H1 (cell line): ENCODE results near the gene OR13C4. TPM values are rescaled to one million over a fixed set of nuclear protein-coding genes. Genes with fewer than 3 reads are reported as not detected.

Source experiments
- CTCF ChIA-PET: fragments of 300-600 bp; sonication (Branson Sonifier 250); formaldehyde crosslinking; loops from one replicate; lab custom pipeline; 2021; ENCODE audit not compliant: partially characterized antibody; lab: Charles Lee
- POLR2A ChIA-PET: fragments of 300-600 bp; sonication (Branson Sonifier 250); formaldehyde crosslinking; loops from one replicate; lab custom pipeline; 2021; ENCODE audit warnings: inconsistent platforms; ENCODE audit not compliant: partially characterized antibody; lab: Charles Lee
- DNase-seq, 2 experiments: peaks; one replicate each; pipeline versions ENCODE4 v3.0.0 to v3.0.0-alpha.2; 2010 to 2022; ENCODE audit warnings: low spot score in 2 of 2, low read depth in 1 of 2, mixed read lengths in 1 of 2
- FAIRE-seq: peaks from 2 replicates; lab custom pipeline; 2011; peaks lifted over from hg19 to GRCh38; lab: Jason Lieb, UNC
- H2AFZ ChIP-seq: 2 replicates; pipeline ENCODE4 v1.8.1; 2012; ENCODE audit warnings: low read length, inconsistent platforms
- H2AK5ac ChIP-seq: 2 replicates; pipeline ENCODE4 v1.6.1; 2013; ENCODE audit warnings: low read depth, low read length
- H2BK120ac ChIP-seq: replicated peaks from 2 replicates; pipeline ENCODE3; 2013; ENCODE audit warnings: low read depth, low read length, inconsistent platforms
- H2BK12ac ChIP-seq: 2 replicates; pipeline ENCODE4 v1.6.1; 2013; ENCODE audit warnings: low read depth, low read length
- H2BK15ac ChIP-seq: 2 replicates; pipeline ENCODE4 v1.6.1; 2013; ENCODE audit warnings: low read length
- H2BK20ac ChIP-seq: 2 replicates; pipeline ENCODE4 v1.6.1; 2013; ENCODE audit warnings: low read length
- H2BK5ac ChIP-seq: 2 replicates; pipeline ENCODE4 v1.6.1; 2013; ENCODE audit warnings: low read depth, low read length
- H3K14ac ChIP-seq: 2 replicates; pipeline ENCODE4 v1.6.1; 2013; ENCODE audit warnings: inconsistent platforms; ENCODE audit not compliant: insufficient read length
- H3K18ac ChIP-seq: 2 replicates; pipeline ENCODE4 v1.6.1; 2013; ENCODE audit warnings: low read length; ENCODE audit errors: extremely low read depth
- H3K23ac ChIP-seq: 2 replicates; pipeline ENCODE4 v1.6.1; 2013; ENCODE audit warnings: inconsistent platforms; ENCODE audit not compliant: insufficient read length
- H3K23me2 ChIP-seq: 2 replicates; pipeline ENCODE4 v1.6.1; 2013; ENCODE audit warnings: low read depth, low read length
- H3K27ac ChIP-seq: 2 replicates; pipeline ENCODE4 v1.6.1; 2011; ENCODE audit warnings: low read depth, low read length, inconsistent platforms
- H3K27me3 ChIP-seq, 4 experiments: replicated peaks in 1 of 4; 1 replicate in 1 of 4; 2 replicates in 3 of 4; pipeline versions ENCODE4 v1.6.1 to v1.8.1; 2011 to 2013; ENCODE audit warnings: low read length in 3 of 4, mild to moderate bottlenecking in 3 of 4, inconsistent platforms in 2 of 4, mixed read lengths in 2 of 4, moderate library complexity in 1 of 4; ENCODE audit not compliant: control insufficient read depth in 3 of 4, insufficient read depth in 3 of 4; ENCODE audit errors: extremely low read depth in 1 of 4
- H3K36me3 ChIP-seq, 4 experiments: 2 replicates each; pipeline versions ENCODE4 v1.6.1 to v1.8.1; 2011 to 2013; ENCODE audit warnings: mild to moderate bottlenecking in 4 of 4, low read length in 3 of 4, moderate library complexity in 2 of 4, control low read depth in 1 of 4, inconsistent platforms in 1 of 4; ENCODE audit not compliant: insufficient read depth in 4 of 4, control insufficient read depth in 2 of 4
- H3K4ac ChIP-seq: replicated peaks from 2 replicates; pipeline ENCODE3; 2013; ENCODE audit warnings: low read length, low read depth, mixed read lengths, inconsistent platforms; ENCODE audit not compliant: insufficient read length
- H3K4me1 ChIP-seq, 4 experiments: replicated peaks in 1 of 4; 1 replicate in 1 of 4; 2 replicates in 3 of 4; pipeline versions ENCODE4 v1.6.1 to v1.8.1; 2011 to 2013; ENCODE audit warnings: low read length in 3 of 4, inconsistent platforms in 2 of 4, mixed read lengths in 1 of 4; ENCODE audit not compliant: insufficient read depth in 4 of 4, control insufficient read depth in 3 of 4
- H3K4me2 ChIP-seq, 2 experiments: 2 replicates each; pipeline versions ENCODE4 v1.6.1 to v1.8.1; 2011 to 2013; ENCODE audit warnings: low read depth in 2 of 2, low read length in 2 of 2, control low read depth in 1 of 2, inconsistent platforms in 1 of 2, mild to moderate bottlenecking in 1 of 2; ENCODE audit not compliant: insufficient read depth in 1 of 2
- H3K4me3 ChIP-seq, 4 experiments: fragments of 200-600, 300-600 bp in 1 of 4; sonication (generic), shearing (Covaris generic), sonication (Bioruptor Twin) in 1 of 4; 2 replicates each; pipeline versions ENCODE4 v1.5.1 to v1.8.1; 2011 to 2016; ENCODE audit warnings: low read length in 4 of 4, low read depth in 3 of 4, control low read depth in 2 of 4, inconsistent platforms in 2 of 4, mild to moderate bottlenecking in 2 of 4, mixed read lengths in 1 of 4, moderate library complexity in 1 of 4; ENCODE audit not compliant: insufficient read depth in 2 of 4; ENCODE audit errors: extremely low read depth in 1 of 4
- H3K56ac ChIP-seq: replicated peaks from 2 replicates; pipeline ENCODE3; 2013; ENCODE audit warnings: low read depth, mild to moderate bottlenecking, mixed read lengths, low read length, inconsistent platforms; ENCODE audit not compliant: insufficient read length
- H3K79me1 ChIP-seq: 2 replicates; pipeline ENCODE4 v1.6.1; 2013; ENCODE audit warnings: low read depth, low read length, control low read depth
- H3K79me2 ChIP-seq, 2 experiments: 2 replicates each; pipeline versions ENCODE4 v1.6.1 to v1.8.1; 2012 to 2013; ENCODE audit warnings: low read length in 2 of 2, mild to moderate bottlenecking in 2 of 2, inconsistent platforms in 1 of 2; ENCODE audit not compliant: insufficient read depth in 2 of 2, control insufficient read depth in 1 of 2
- H3K9ac ChIP-seq, 4 experiments: replicated peaks in 1 of 4; 1 replicate in 1 of 4; 2 replicates in 3 of 4; pipeline versions ENCODE4 v1.6.1 to v1.8.1; 2011 to 2013; ENCODE audit warnings: low read depth in 3 of 4, low read length in 3 of 4, control low read depth in 2 of 4, mild to moderate bottlenecking in 2 of 4, moderate library complexity in 2 of 4, inconsistent platforms in 1 of 4; ENCODE audit errors: extremely low read depth in 1 of 4
- H3K9me3 ChIP-seq, 2 experiments: 2 replicates each; pipeline versions ENCODE4 v1.6.1 to v1.8.1; 2012 to 2013; ENCODE audit warnings: mild to moderate bottlenecking in 2 of 2, moderate library complexity in 2 of 2, control low read depth in 1 of 2, inconsistent platforms in 1 of 2, low read depth in 1 of 2, low read length in 1 of 2, mixed read lengths in 1 of 2; ENCODE audit not compliant: insufficient read depth in 2 of 2
- H4K20me1 ChIP-seq, 2 experiments: replicated peaks in 1 of 2; 2 replicates each; pipeline versions ENCODE3 to v1.8.1; 2011 to 2013; ENCODE audit warnings: inconsistent platforms in 2 of 2, low read length in 2 of 2, mild to moderate bottlenecking in 1 of 2; ENCODE audit not compliant: insufficient read depth in 2 of 2, control insufficient read depth in 1 of 2
- H4K5ac ChIP-seq: 2 replicates; pipeline ENCODE4 v1.6.1; 2013; ENCODE audit warnings: low read length, low read depth, mixed read lengths, inconsistent platforms; ENCODE audit not compliant: insufficient read length
- H4K8ac ChIP-seq: 2 replicates; pipeline ENCODE4 v1.8.0; 2013; ENCODE audit warnings: mild to moderate bottlenecking, moderate library complexity, low read length, inconsistent platforms; ENCODE audit not compliant: insufficient read depth; ENCODE audit errors: extremely low read depth
- H4K91ac ChIP-seq: replicated peaks from 2 replicates; pipeline ENCODE3; 2013; ENCODE audit warnings: low read length, mixed read lengths, inconsistent platforms; ENCODE audit not compliant: insufficient read length
- RAD21 ChIP-seq, 2 experiments: IDR thresholded peaks in 1 of 2; conservative IDR thresholded peaks in 1 of 2; 2 replicates each; pipeline ENCODE4 v1.6.1; 2011; ENCODE audit warnings: low read depth in 2 of 2, low read length in 2 of 2, improper control_type of control experiment in 1 of 2, inconsistent platforms in 1 of 2, mild to moderate bottlenecking in 1 of 2, moderate library complexity in 1 of 2
- WGBS, 2 experiments: shearing (Covaris generic) in 1 of 2; methylation state at CpG; one replicate each; pipeline versions ENCODE4 v1.1.6 to v1.1.7; 2013 to 2015; ENCODE audit warnings: low lambda C conversion rate in 2 of 2, mixed read lengths in 2 of 2, inconsistent platforms in 1 of 2, low coverage in 1 of 2, missing lambda C conversion rate in 1 of 2; ENCODE audit not compliant: insufficient replicate concordance in 2 of 2, insufficient coverage in 1 of 2, insufficient read length in 1 of 2; ENCODE audit errors: extremely low coverage in 1 of 2, missing lambda C conversion rate in 1 of 2; 5-methylcytosine and 5-hydroxymethylcytosine counted together
- polyA plus RNA-seq, 7 experiments: library from polyadenylated mRNA; depleted of rRNA in 3 of 7; stranded (reverse) in 5 of 7; unstranded in 2 of 7; fragments of >200 nt in 5 of 7; fragments of 200-250 nt in 2 of 7; gene quantifications; 1 replicate in 5 of 7; 2 replicates in 1 of 7; 4 replicates in 1 of 7; pipeline versions ENCODE4 v1.2.1 to v1.2.3, GENCODE V29; 2011 to 2013; ENCODE audit warnings: missing spikeins in 2 of 7, mixed read lengths in 2 of 7
- total RNA-seq: library from RNA; stranded (reverse); fragmentation: NEBNext Ultra II Directional; extraction: Animal tissue kit (Norgen Biotek cat#: 25700); gene quantifications from 2 replicates; pipeline ENCODE4 v1.2.1, GENCODE V29; 2021
- TF ChIP-seq, protein P1 (sequence below), 3 experiments: IDR thresholded peaks; 1 replicate in 2 of 3; 2 replicates in 1 of 3; pipeline versions ENCODE4 v1.5.1 to v1.6.1; 2011; ENCODE audit warnings: low read length in 3 of 3, mild to moderate bottlenecking in 3 of 3, inconsistent platforms in 2 of 3, low read depth in 1 of 3, moderate library complexity in 1 of 3; ENCODE audit not compliant: insufficient read depth in 1 of 3; ENCODE audit errors: control extremely low read depth in 1 of 3
- TF ChIP-seq, protein P2 (sequence below): IDR thresholded peaks from 2 replicates; pipeline ENCODE4 v1.6.1; 2012; ENCODE audit warnings: inconsistent platforms

OR13C4 gene
- total and polyA plus RNA-seq, 2 of the 8 experiments (the other 6 are each of a cell fraction or from before 2014, with no cell fraction given) = not detected

DNA sequence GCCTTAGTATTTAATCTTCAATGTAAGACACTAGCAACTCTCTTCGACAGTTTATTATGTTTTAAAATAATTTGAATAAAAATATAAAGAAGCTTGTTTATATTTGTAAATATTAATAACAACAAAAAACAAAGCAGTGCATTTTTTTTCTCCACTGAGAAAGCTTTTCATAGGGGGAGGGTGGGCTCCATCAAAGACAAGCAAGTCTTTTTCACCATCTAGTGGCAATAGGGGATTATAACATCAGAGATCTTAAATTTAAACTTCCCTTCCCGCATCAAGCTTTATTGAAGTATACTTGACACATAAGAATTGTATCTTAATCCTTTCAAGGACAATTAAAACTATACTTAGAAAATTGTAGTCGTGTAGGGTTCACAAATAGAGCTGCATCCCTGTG lies 32.2 kb downstream of the OR13C4 start:
- ChIA-PET POLR2A (interaction anchor here (0.6 kb wide), 1 partner anchor 75 kb away, joined by 4 read pairs; no protein-coding TSS in a partner anchor), CTCF (interaction anchor here (0.6 to 1.9 kb wide), 9 partner anchors 9 to 374 kb away, joined by 3 to 7 read pairs (median 3); no protein-coding TSS in a partner anchor)
- Histone ChIP-seq H3K4me1 (no peaks in the 10 kb centered on the region), H3K9me3 (peaks cover 3 to 5% of the 10 kb centered on the region in 2 experiments; a peak in 2 of 4 replicates), H2BK120ac (no peak overlapping the region), H3K18ac (no peak overlapping the region), H4K8ac (no peak overlapping the region), H2BK20ac (no peak overlapping the region), H2BK5ac (no peak overlapping the region), H3K27ac (no peak overlapping the region), H3K27me3 (no peaks in the 10 kb centered on the region), H3K9ac (no peak overlapping the region), H3K79me1 (no peaks in the 10 kb centered on the region), H2BK15ac (no peak overlapping the region), H3K79me2 (no peaks in the 10 kb centered on the region), H3K4ac (no peak overlapping the region), H3K14ac (no peak overlapping the region), H3K56ac (no peak overlapping the region), H3K23ac (no peak overlapping the region), H2AFZ (no peak overlapping the region; the same call in 1 of the 2 replicates), H4K91ac (no peak overlapping the region), H3K4me3 (no peak overlapping the region), H4K5ac (no peak overlapping the region), H2AK5ac (no peak overlapping the region), H2BK12ac (no peak overlapping the region), H3K4me2 (no peak overlapping the region), H4K20me1 (no peaks in the 10 kb centered on the region), H3K23me2 (no peaks in the 10 kb centered on the region), H3K36me3 (no peaks in the 10 kb centered on the region)
- TF ChIP-seq RAD21 (IDR thresholded peaks at IDR 0.05 in 1 of 2, conservative IDR thresholded peaks at IDR 0.05 in 1 of 2; ENCODE audit: low read depth in 2 of 2, low read length in 2 of 2) = peak; percentile 74
- TF ChIP-seq, protein P1, sequence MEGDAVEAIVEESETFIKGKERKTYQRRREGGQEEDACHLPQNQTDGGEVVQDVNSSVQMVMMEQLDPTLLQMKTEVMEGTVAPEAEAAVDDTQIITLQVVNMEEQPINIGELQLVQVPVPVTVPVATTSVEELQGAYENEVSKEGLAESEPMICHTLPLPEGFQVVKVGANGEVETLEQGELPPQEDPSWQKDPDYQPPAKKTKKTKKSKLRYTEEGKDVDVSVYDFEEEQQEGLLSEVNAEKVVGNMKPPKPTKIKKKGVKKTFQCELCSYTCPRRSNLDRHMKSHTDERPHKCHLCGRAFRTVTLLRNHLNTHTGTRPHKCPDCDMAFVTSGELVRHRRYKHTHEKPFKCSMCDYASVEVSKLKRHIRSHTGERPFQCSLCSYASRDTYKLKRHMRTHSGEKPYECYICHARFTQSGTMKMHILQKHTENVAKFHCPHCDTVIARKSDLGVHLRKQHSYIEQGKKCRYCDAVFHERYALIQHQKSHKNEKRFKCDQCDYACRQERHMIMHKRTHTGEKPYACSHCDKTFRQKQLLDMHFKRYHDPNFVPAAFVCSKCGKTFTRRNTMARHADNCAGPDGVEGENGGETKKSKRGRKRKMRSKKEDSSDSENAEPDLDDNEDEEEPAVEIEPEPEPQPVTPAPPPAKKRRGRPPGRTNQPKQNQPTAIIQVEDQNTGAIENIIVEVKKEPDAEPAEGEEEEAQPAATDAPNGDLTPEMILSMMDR (IDR thresholded peaks at IDR 0.05; ENCODE audit: control extremely low read depth in 1 of 3, insufficient read depth in 1 of 3, low read depth in 1 of 3, low read length in 3 of 3) = peak in 2 of 3 experiments; percentile 39 to 42; a peak in 2 of 4 replicates
- TF ChIP-seq, protein P2, sequence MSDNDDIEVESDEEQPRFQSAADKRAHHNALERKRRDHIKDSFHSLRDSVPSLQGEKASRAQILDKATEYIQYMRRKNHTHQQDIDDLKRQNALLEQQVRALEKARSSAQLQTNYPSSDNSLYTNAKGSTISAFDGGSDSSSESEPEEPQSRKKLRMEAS = no peak
- peak; percentile 19 for FAIRE-seq
- 50% methylated on average over 3 of the region's 3 CpGs; no CpG with 5 or more reads in 1 of the 2 experiments for WGBS, 2 experiments
- no peak for DNase-seq
